HepG2 (cell line): ENCODE measurements around the gene DENND1C. TPM values are rescaled to one million over a fixed set of nuclear protein-coding genes. Genes with fewer than 3 reads are reported as not detected.
A peak's percentile ranks its signal among the peaks of the same experiment; 100 is the strongest.

Experiments
- AHDC1 ChIP-seq: sonication (generic); formaldehyde crosslinking; IDR thresholded peaks from 2 replicates; pipeline ENCODE4 v1.5.1; 2020; ENCODE audit warnings: mild to moderate bottlenecking, missing genetic modification reagents, borderline replicate concordance
- ASH2L ChIP-seq: fragments of 300-600, 200-600 bp; sonication (generic); IDR thresholded peaks from 2 replicates; pipeline ENCODE4 v1.7.0; 2017; ENCODE audit warnings: low read depth, mild to moderate bottlenecking, moderate library complexity, mixed read lengths, low read length; ENCODE audit not compliant: insufficient read length
- FLYWCH1 ChIP-seq: sonication (generic); formaldehyde crosslinking; IDR thresholded peaks from 2 replicates; pipeline ENCODE4 v1.8.1; 2023; ENCODE audit warnings: mild to moderate bottlenecking, missing genetic modification reagents
- GLI4 ChIP-seq: sonication (generic); formaldehyde crosslinking; IDR thresholded peaks from 2 replicates; pipeline ENCODE4 v1.5.1; 2020; ENCODE audit warnings: missing genetic modification reagents, mild to moderate bottlenecking, moderate library complexity, borderline replicate concordance
- HNRNPH1 ChIP-seq: fragments of 200-400 bp; formaldehyde crosslinking; optimal IDR thresholded peaks from 2 replicates; pipeline ENCODE3; 2017; ENCODE audit warnings: mild to moderate bottlenecking, low read depth, low read length
- KAT8 ChIP-seq: IDR thresholded peaks from 2 replicates; pipeline ENCODE4 v1.6.1; 2016; ENCODE audit warnings: missing genetic modification reagents, missing compliant biosample characterization
- PBX3 ChIP-seq: sonication (generic); formaldehyde crosslinking; IDR thresholded peaks from 2 replicates; pipeline ENCODE4 v1.8.1; 2023; ENCODE audit warnings: missing genetic modification reagents, inconsistent platforms, borderline replicate concordance
- POGZ ChIP-seq: sonication (generic); formaldehyde crosslinking; IDR thresholded peaks from 2 replicates; pipeline ENCODE4 v1.4.0; 2020; ENCODE audit warnings: mild to moderate bottlenecking, missing genetic modification reagents
- RFXANK ChIP-seq: IDR thresholded peaks from 2 replicates; pipeline ENCODE4 v1.6.1; 2016
- SRSF9 ChIP-seq: fragments of 200-400 bp; formaldehyde crosslinking; IDR thresholded peaks from 2 replicates; pipeline ENCODE4 v1.6.1; 2018; ENCODE audit warnings: borderline replicate concordance, mild to moderate bottlenecking, low read depth, low read length; ENCODE audit not compliant: insufficient read depth, poor library complexity, severe bottlenecking
- TBX3 ChIP-seq: fragments of 450-650 bp; IDR thresholded peaks from 2 replicates; pipeline ENCODE4 v1.6.1; 2017; ENCODE audit warnings: antibody characterized with exemption, mild to moderate bottlenecking, inconsistent platforms, borderline replicate concordance
- XRCC5 ChIP-seq: fragments of 200-400 bp; formaldehyde crosslinking; optimal IDR thresholded peaks from 2 replicates; pipeline ENCODE3; 2017; ENCODE audit warnings: mild to moderate bottlenecking, low read length
- ZFX ChIP-seq: sonication (generic); formaldehyde crosslinking; IDR thresholded peaks from 2 replicates; pipeline ENCODE4 v1.4.0; 2020; ENCODE audit warnings: mild to moderate bottlenecking, low read depth, missing genetic modification reagents, moderate library complexity
- ZNF280D ChIP-seq: sonication (generic); formaldehyde crosslinking; IDR thresholded peaks from 2 replicates; pipeline ENCODE4 v1.5.1; 2020; ENCODE audit warnings: mild to moderate bottlenecking, missing genetic modification reagents
- ZNF713 ChIP-seq: sonication (generic); formaldehyde crosslinking; IDR thresholded peaks from 2 replicates; pipeline ENCODE4 v1.4.0; 2020; ENCODE audit warnings: mild to moderate bottlenecking, missing genetic modification reagents
- ZNF768 ChIP-seq: sonication (generic); formaldehyde crosslinking; IDR thresholded peaks from 2 replicates; pipeline ENCODE4 v1.4.0; 2020; ENCODE audit warnings: missing genetic modification reagents
- ZNF788 ChIP-seq: sonication (generic); formaldehyde crosslinking; IDR thresholded peaks from 2 replicates; pipeline ENCODE4 v1.5.0; 2020; ENCODE audit warnings: mild to moderate bottlenecking, missing genetic modification reagents, borderline replicate concordance
- polyA plus RNA-seq, 8 experiments: library from polyadenylated mRNA; depleted of rRNA in 3 of 8; stranded (reverse) in 7 of 8; unstranded in 1 of 8; fragments of >200 nt; fragmentation: Illumina TruSeq in 4 of 8; extraction: Trizol in 4 of 8; gene quantifications; 2 replicates each; pipeline versions ENCODE4 v1.2.1 to v1.2.3, GENCODE V29; 2011 to 2016; ENCODE audit warnings: low read depth in 4 of 8, missing spikeins in 1 of 8, mixed read lengths in 1 of 8; ENCODE audit not compliant: insufficient read depth in 1 of 8
- total RNA-seq, 5 experiments: library from RNA; depleted of rRNA; stranded (reverse); fragments of >200 nt; fragmentation: Illumina TruSeq; extraction: Trizol; gene quantifications; 2 replicates each; pipeline ENCODE4 v1.2.3, GENCODE V29; 2016; ENCODE audit warnings: low read depth in 1 of 5
- TF ChIP-seq, protein P1 (sequence below): sonication (generic); formaldehyde crosslinking; IDR thresholded peaks from 2 replicates; pipeline ENCODE4 v1.8.0; 2022; ENCODE audit warnings: low read depth, missing genetic modification reagents

The DENND1C gene
- total and polyA plus RNA-seq, 2 of the 13 experiments (the other 11 are each of a cell fraction or from before 2014, with no cell fraction given): 0.04 to 0.73 TPM

GRCh38 chr19:6423499-6424194 is 57.9 kb downstream of the DENND1C start (continued):
- TF ChIP-seq AHDC1 (CRISPR knock-in tag) (peak; percentile 17; the same call in 1 of the 2 replicates), ASH2L (peak; percentile 12), SRSF9 (no peak), PBX3 (CRISPR knock-in tag) (no peak), POGZ (CRISPR knock-in tag) (no peak), ZNF713 (CRISPR knock-in tag) (no peak), ZNF788 (no peak), HNRNPH1 (peak; percentile 35), KAT8 (CRISPR knock-in tag) (no peak), GLI4 (no peak), ZNF280D (CRISPR knock-in tag) (no peak), FLYWCH1 (CRISPR knock-in tag) (no peak), ZFX (CRISPR knock-in tag) (no peak), TBX3 (no peak), XRCC5 (peak; percentile 28), ZNF768 (CRISPR knock-in tag) (no peak), RFXANK (CRISPR knock-in tag) (no peak)
- TF ChIP-seq, protein P1, sequence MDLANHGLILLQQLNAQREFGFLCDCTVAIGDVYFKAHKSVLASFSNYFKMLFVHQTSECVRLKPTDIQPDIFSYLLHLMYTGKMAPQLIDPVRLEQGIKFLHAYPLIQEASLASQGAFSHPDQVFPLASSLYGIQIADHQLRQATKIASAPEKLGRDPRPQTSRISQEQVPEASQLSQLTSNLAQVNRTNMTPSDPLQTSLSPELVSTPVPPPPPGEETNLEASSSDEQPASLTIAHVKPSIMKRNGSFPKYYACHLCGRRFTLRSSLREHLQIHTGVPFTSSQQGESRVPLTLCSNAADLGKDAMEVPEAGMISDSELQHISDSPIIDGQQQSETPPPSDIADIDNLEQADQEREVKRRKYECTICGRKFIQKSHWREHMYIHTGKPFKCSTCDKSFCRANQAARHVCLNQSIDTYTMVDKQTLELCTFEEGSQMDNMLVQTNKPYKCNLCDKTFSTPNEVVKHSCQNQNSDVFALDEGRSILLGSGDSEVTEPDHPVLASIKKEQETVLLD (CRISPR knock-in tag): no peak
